GM06990 (cell line): ENCODE results near the gene AK9.

ENCODE experiments used
- DNase-seq: peaks from one replicate; pipeline ENCODE4 v3.0.0-alpha.2; 2011; ENCODE audit not compliant: insufficient read length; ENCODE audit errors: extremely low read depth
- H3K27me3 ChIP-seq: replicated peaks from 2 replicates; pipeline ENCODE4 v1.6.0; 2011; ENCODE audit warnings: low read length; ENCODE audit not compliant: control insufficient read depth, insufficient read depth
- H3K36me3 ChIP-seq: 2 replicates; pipeline ENCODE4 v1.5.1; 2011; ENCODE audit warnings: low read length; ENCODE audit not compliant: control insufficient read depth, insufficient read depth
- H3K4me3 ChIP-seq: replicated peaks from 2 replicates; pipeline ENCODE4 v1.5.1; 2011; ENCODE audit warnings: low read depth, mild to moderate bottlenecking, control low read depth, low read length
- TF ChIP-seq, protein P1 (sequence below): IDR thresholded peaks from 2 replicates; pipeline ENCODE4 v1.5.1; 2011; ENCODE audit warnings: low read length, control low read depth, mild to moderate bottlenecking, inconsistent platforms; ENCODE audit not compliant: insufficient read depth, poor library complexity, severe bottlenecking

AK9 gene

DNA sequence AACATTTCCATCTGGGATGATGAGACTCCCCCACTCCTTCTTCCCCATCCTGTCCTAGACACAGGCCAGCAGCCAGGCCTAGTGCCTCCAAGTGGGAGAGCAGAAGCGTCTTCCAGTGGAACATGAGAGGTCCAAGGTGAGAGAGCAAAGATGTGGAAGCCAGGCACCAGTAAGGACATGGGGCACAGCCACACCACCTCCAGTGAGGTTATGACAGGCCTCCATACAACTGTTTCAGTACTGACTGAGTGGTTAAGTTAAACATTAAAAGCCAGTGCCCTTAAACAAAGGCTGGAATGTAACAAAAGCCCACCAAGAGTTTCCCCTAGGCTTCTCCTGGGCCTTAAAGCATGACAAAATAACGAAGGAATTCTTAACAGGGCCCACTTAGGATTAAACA, 213.3 kb downstream of the AK9 start:
- Histone ChIP-seq H3K27me3 (no peaks in the 10 kb centered on the region), H3K36me3 (peaks cover 4% of the 10 kb centered on the region), H3K4me3 (no peak overlapping the region; the same call in 1 of the 2 replicates)
- DNase-seq: no peak
- TF ChIP-seq, protein P1, sequence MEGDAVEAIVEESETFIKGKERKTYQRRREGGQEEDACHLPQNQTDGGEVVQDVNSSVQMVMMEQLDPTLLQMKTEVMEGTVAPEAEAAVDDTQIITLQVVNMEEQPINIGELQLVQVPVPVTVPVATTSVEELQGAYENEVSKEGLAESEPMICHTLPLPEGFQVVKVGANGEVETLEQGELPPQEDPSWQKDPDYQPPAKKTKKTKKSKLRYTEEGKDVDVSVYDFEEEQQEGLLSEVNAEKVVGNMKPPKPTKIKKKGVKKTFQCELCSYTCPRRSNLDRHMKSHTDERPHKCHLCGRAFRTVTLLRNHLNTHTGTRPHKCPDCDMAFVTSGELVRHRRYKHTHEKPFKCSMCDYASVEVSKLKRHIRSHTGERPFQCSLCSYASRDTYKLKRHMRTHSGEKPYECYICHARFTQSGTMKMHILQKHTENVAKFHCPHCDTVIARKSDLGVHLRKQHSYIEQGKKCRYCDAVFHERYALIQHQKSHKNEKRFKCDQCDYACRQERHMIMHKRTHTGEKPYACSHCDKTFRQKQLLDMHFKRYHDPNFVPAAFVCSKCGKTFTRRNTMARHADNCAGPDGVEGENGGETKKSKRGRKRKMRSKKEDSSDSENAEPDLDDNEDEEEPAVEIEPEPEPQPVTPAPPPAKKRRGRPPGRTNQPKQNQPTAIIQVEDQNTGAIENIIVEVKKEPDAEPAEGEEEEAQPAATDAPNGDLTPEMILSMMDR: no peak

DNA sequence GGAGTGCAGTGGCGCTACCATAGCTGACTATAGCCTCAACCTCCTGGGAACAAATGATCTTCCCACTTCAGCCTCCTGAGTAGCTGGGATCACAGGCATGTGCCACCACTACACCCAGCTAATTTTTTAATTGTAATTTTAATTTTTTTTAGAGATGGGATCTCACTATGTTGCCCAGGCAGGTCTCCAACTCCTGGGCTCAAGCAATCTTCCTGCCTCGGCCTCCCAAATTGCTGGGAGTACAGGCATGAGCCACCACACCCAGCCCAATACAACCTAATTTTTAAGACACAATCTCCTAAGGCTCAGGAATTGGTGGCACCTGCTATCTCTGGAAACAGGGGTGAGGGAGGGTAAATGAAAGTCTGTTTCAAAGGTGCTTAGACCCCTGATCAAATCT, 213.8 kb downstream of the AK9 start:
- Histone ChIP-seq H3K27me3 (no peaks in the 10 kb centered on the region), H3K4me3 (no peak overlapping the region), H3K36me3 (peaks cover 4% of the 10 kb centered on the region)
- DNase-seq: no peak
- TF ChIP-seq, protein P1: no peak

DNA sequence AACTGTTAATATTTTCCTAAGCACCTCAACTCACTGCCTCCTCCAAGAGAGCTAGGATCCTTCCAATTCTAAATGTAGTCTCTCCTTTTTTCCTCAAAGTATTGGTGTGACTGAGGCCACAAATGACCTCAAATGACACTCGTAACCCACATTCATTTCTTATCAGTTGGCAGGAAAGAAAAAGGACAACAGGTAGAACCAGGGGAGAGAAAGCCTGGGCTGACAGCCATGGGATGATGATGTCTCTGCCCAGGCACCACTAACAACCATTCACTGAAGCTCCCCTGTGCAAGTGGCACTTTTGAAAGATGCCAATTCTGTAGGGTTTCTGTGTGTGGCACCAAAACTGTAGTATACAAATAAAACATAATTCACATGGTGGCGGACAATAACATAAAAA, 215.4 kb downstream of the AK9 start:
- H3K27me3 ChIP-seq: no peaks in the 10 kb centered on the region
- TF ChIP-seq, protein P1: no peak
- no peak overlapping the region for H3K4me3 ChIP-seq
- DNase-seq: no peak
- H3K36me3 ChIP-seq: peaks cover 11% of the 10 kb centered on the region

DNA sequence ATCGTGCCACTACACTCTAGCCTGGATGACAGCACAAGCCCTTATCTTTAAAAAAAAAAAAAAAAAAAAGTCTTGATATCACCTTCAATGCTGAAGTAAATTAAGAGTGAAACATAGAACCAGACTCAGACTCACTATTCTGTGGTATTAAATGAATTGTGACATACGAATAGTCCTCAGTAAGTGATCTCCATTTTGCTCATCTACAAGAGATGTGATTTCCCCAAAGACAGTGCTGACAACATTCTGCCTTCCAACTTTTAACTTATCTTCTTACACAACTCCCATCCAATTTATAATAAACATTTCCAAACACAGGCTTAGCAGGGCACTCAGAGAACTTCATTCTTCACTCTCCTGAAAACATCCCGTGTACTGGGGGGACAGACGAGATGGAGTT, 216.0 kb downstream of the AK9 start:
- no peak overlapping the region for H3K4me3 ChIP-seq
- no peaks in the 10 kb centered on the region for H3K27me3 ChIP-seq
- H3K36me3 ChIP-seq: peaks cover 13% of the 10 kb centered on the region
- DNase-seq: no peak
- TF ChIP-seq, protein P1: no peak

DNA sequence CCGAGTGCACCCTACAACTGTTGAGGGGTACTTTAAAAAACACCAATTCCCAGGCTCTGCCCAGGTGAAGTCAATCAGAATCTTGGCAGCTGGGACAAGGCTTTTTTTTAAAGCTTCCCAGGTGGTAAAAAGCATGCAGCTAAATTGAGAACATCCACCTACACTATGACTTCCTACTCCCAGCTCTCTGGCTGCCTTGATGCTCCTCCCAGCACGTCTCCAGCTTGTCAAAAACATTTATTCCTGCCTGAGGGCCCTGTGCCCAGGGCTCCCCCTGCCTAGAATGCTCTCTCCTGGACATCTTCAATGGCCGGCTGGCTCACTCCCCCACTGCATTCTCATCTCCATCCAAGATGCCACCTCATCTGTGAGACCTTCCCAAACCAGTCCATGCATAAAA, 217.9 kb downstream of the AK9 start:
- DNase-seq: no peak
- no peak overlapping the region for H3K4me3 ChIP-seq
- TF ChIP-seq, protein P1: no peak
- peaks cover 18% of the 10 kb centered on the region for H3K36me3 ChIP-seq
- no peaks in the 10 kb centered on the region for H3K27me3 ChIP-seq
